NT2/D1 (cell line): ENCODE measurements around the gene ORC6.
"Not testable (repeated sequence)": the region's sequence is repeated elsewhere in the genome, so short reads cannot be mapped to it uniquely, and the experiment has no call there.

Experiments
- SUZ12 ChIP-seq: IDR thresholded peaks from 2 replicates; pipeline ENCODE4 v1.6.1; 2011; ENCODE audit not compliant: insufficient read length, insufficient read depth; ENCODE audit errors: extremely low read depth
- YY1 ChIP-seq: IDR thresholded peaks from 2 replicates; pipeline ENCODE4 v1.6.1; 2011; ENCODE audit not compliant: insufficient read length, insufficient read depth
- ZNF274 ChIP-seq: IDR thresholded peaks from 2 replicates; pipeline ENCODE4 v1.6.1; 2011; ENCODE audit warnings: mild to moderate bottlenecking, low read depth, low read length

DNA sequence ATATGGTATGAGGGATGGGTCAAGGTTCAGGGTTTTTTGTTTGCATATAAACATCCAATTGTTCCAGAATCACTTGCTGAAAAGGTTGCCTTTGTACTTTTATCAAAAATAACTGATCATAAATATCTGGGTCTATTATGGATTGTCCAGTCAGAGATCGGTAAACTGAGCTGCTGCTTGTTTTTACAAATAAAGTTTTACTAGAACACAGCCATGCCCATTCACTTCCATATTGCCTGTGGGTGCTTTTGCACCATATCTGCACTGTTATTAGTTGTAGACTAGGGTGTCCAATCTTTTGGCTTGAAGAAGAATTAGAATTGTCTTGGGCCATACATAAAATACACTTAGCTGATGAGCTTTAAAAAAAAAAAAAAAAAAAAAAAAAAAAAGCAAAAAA, 11.5 kb upstream of the ORC6 start:
- TF ChIP-seq ZNF274, SUZ12, YY1: not testable (repeated sequence)
